Measurements from ENCODE around the gene MSMP.

The MSMP gene

GRCh38 chr9:35732185-35732799, 21.8 kb downstream of the MSMP start, which contains the start of the genes CREB3 and TLN1:
TSS of gene CREB3 (plus strand) at chr9:35732666. CDS start at chr9:35732773, 107 bp downstream.
TSS of gene TLN1 (minus strand) at chr9:35732195. CDS start at chr9:35725694, 6,501 bp downstream.
- peak within 1 kb of the TSS in 1 of 3 experiments; percentile 94 for H3K4me3 Mint-ChIP-seq
- TF ChIP-seq, protein P1, sequence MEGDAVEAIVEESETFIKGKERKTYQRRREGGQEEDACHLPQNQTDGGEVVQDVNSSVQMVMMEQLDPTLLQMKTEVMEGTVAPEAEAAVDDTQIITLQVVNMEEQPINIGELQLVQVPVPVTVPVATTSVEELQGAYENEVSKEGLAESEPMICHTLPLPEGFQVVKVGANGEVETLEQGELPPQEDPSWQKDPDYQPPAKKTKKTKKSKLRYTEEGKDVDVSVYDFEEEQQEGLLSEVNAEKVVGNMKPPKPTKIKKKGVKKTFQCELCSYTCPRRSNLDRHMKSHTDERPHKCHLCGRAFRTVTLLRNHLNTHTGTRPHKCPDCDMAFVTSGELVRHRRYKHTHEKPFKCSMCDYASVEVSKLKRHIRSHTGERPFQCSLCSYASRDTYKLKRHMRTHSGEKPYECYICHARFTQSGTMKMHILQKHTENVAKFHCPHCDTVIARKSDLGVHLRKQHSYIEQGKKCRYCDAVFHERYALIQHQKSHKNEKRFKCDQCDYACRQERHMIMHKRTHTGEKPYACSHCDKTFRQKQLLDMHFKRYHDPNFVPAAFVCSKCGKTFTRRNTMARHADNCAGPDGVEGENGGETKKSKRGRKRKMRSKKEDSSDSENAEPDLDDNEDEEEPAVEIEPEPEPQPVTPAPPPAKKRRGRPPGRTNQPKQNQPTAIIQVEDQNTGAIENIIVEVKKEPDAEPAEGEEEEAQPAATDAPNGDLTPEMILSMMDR (IDR thresholded peaks at IDR 0.05; ENCODE audit: unreplicated experiment in 3 of 3), result no peak
- H3K9me3 Mint-ChIP-seq, result no peaks in the 10 kb centered on the region
- H3K27ac Mint-ChIP-seq, result peak within 1 kb of the TSS in 1 of 3 experiments; percentile 87
- H3K27me3 Mint-ChIP-seq (ENCODE audit: low read depth), result no peaks in the 10 kb centered on the region
- peaks cover 8% of the 10 kb centered on the region for H3K4me1 Mint-ChIP-seq
- H3K36me3 Mint-ChIP-seq (ENCODE audit: low read depth), result peaks cover 23% of the 10 kb centered on the region

DNA sequence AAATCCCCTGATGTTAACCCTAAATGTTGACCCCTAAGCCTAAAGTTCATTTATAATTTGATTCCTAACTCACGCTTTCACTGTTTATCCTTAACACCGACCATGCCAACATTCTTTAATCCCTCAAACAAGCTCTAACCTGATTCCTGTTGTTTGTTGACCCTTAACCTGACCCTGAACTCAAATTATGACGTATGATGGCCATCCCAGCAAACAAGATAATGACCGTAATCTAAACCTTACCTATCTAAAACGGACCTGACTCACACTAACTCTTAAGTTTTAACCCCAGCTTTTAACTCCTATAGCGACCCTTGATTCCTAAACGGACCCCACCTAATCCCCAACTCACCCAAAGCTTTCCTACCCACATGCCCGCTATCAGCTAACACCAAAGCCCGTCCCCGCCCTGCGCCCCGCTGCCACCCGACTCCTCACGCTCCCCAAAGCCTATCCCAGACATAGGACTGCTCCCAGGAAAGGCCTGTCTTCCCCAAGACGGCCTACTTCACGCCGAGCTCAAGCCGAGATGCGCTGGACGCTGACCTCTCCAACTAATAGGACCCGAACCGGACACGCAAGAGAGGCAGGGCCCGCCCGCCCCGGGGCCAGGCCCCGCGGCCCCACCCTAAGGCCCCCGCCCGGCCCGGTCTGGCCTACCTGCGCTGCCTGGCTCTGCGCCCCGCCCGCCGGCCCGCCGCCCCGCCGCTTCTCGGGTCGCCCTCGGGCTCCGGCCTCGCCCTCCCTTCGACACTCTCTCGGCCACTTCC, 22.5 kb downstream of the MSMP start:
- H3K27ac Mint-ChIP-seq, result peak overlapping the region in 1 of 3 experiments; percentile 87
- TF ChIP-seq, protein P1 (IDR thresholded peaks at IDR 0.05; ENCODE audit: unreplicated experiment in 3 of 3), result no peak
- H3K9me3 Mint-ChIP-seq, result no peaks in the 10 kb centered on the region
- H3K4me1 Mint-ChIP-seq, result peaks cover 8% of the 10 kb centered on the region
- H3K4me3 Mint-ChIP-seq, result peak overlapping the region in 1 of 3 experiments; percentile 94
- H3K27me3 Mint-ChIP-seq (ENCODE audit: low read depth), result no peaks in the 10 kb centered on the region
- H3K36me3 Mint-ChIP-seq (ENCODE audit: low read depth), result peaks cover 24% of the 10 kb centered on the region

GRCh38 chr9:35730486-35730854, 23.6 kb downstream of the MSMP start:
- H3K9me3 Mint-ChIP-seq, result no peaks in the 10 kb centered on the region

GRCh38 chr9:35729700-35730485, 24.2 kb downstream of the MSMP start:
- Mint-ChIP-seq H3K36me3 (ENCODE audit: low read depth) (peaks cover 22% of the 10 kb centered on the region), H3K27ac (peak overlapping the region in 1 of 3 experiments; percentile 87), H3K27me3 (ENCODE audit: low read depth) (no peaks in the 10 kb centered on the region), H3K4me1 (peaks cover 8% of the 10 kb centered on the region), H3K4me3 (no peak overlapping the region), H3K9me3 (no peaks in the 10 kb centered on the region)
- TF ChIP-seq, protein P1 (IDR thresholded peaks at IDR 0.05; ENCODE audit: unreplicated experiment in 3 of 3), result peak; percentile 44 to 55 (median 51)

More at GRCh38 chr9:35730486-35730854, 23.6 kb downstream of the MSMP start:
- Mint-ChIP-seq H3K27ac (peak overlapping the region in 1 of 3 experiments; percentile 87), H3K4me3 (no peak overlapping the region), H3K27me3 (ENCODE audit: low read depth) (no peaks in the 10 kb centered on the region), H3K36me3 (ENCODE audit: low read depth) (peaks cover 22% of the 10 kb centered on the region), H3K4me1 (peaks cover 8% of the 10 kb centered on the region)
- TF ChIP-seq, protein P1 (IDR thresholded peaks at IDR 0.05; ENCODE audit: unreplicated experiment in 3 of 3), result no peak

DNA sequence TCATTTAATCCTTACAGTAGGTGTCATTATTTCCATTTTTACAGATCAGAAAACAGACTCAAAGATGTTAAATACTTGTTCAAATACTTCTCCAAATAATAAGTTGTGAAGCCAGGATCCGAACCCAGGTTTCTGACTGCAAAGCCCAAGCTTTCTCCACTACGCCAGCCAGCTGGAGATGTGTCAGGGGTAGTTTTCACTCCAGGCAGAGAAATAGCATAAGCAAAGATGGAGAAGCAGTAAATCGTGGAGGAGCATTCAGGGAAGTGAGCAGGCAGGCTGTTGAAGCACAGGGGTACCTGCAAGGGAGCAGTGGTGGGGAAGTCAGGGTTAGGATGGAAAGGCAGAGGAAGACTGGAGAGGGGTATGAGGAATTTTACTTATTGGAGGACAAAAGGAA, 25.0 kb downstream of the MSMP start:
- TF ChIP-seq, protein P1 (IDR thresholded peaks at IDR 0.05; ENCODE audit: unreplicated experiment in 3 of 3), result no peak
- Mint-ChIP-seq H3K27me3 (ENCODE audit: low read depth) (no peaks in the 10 kb centered on the region), H3K27ac (no peak overlapping the region), H3K4me1 (peaks cover 8% of the 10 kb centered on the region), H3K9me3 (no peaks in the 10 kb centered on the region), H3K36me3 (ENCODE audit: low read depth) (peaks cover 29% of the 10 kb centered on the region), H3K4me3 (no peak overlapping the region)

Data from nephron (organoid).